H1 (cell line): ENCODE measurements around the gene ZBED4.

ENCODE experiments used
- BRCA1 ChIP-seq: IDR thresholded peaks from 2 replicates; pipeline ENCODE4 v1.6.1; 2012; ENCODE audit warnings: low read depth, low read length, improper control_type of control experiment
- CREB1 ChIP-seq: IDR thresholded peaks from 2 replicates; pipeline ENCODE4 v1.6.1; 2012; ENCODE audit warnings: inconsistent platforms
- CTCF ChIP-seq, 3 experiments: IDR thresholded peaks; 1 replicate in 2 of 3; 2 replicates in 1 of 3; pipeline versions ENCODE4 v1.5.1 to v1.6.1; 2011; ENCODE audit warnings: low read length in 3 of 3, mild to moderate bottlenecking in 3 of 3, inconsistent platforms in 2 of 3, low read depth in 1 of 3, moderate library complexity in 1 of 3; ENCODE audit not compliant: insufficient read depth in 1 of 3; ENCODE audit errors: control extremely low read depth in 1 of 3
- EGR1 ChIP-seq: IDR thresholded peaks from 2 replicates; pipeline ENCODE4 v1.6.1; 2011; ENCODE audit warnings: low read depth, low read length, borderline replicate concordance
- EZH2 ChIP-seq: fragments of 200-600 bp; sonication (generic); IDR thresholded peaks from 2 replicates; pipeline ENCODE4 v1.7.1; 2012; ENCODE audit warnings: low read depth, mild to moderate bottlenecking, moderate library complexity, low read length, inconsistent platforms; ENCODE audit not compliant: severe bottlenecking
- FOSL1 ChIP-seq: IDR thresholded peaks from 2 replicates; pipeline ENCODE4 v1.6.1; 2011; ENCODE audit warnings: mild to moderate bottlenecking, low read depth, low read length, moderate library complexity; ENCODE audit not compliant: insufficient read depth
- KDM1A ChIP-seq: fragments of 200-600, 300-600 bp; sonication (generic); IDR thresholded peaks from 2 replicates; pipeline ENCODE4 v1.7.1; 2016; ENCODE audit warnings: mild to moderate bottlenecking, low read length, borderline replicate concordance
- NANOG ChIP-seq: IDR thresholded peaks from 2 replicates; pipeline ENCODE4 v1.6.1; 2011; ENCODE audit warnings: low read length, low read depth, mild to moderate bottlenecking, inconsistent platforms; ENCODE audit not compliant: insufficient read depth, poor library complexity, severe bottlenecking
- RAD21 ChIP-seq, 2 experiments: IDR thresholded peaks in 1 of 2; conservative IDR thresholded peaks in 1 of 2; 2 replicates each; pipeline ENCODE4 v1.6.1; 2011; ENCODE audit warnings: low read depth in 2 of 2, low read length in 2 of 2, improper control_type of control experiment in 1 of 2, inconsistent platforms in 1 of 2, mild to moderate bottlenecking in 1 of 2, moderate library complexity in 1 of 2
- RFX5 ChIP-seq: IDR thresholded peaks from 2 replicates; pipeline ENCODE4 v1.6.1; 2011; ENCODE audit warnings: low read depth, low read length, improper control_type of control experiment, borderline replicate concordance

- TF ChIP-seq EZH2, result no peak
- TF ChIP-seq CTCF (IDR thresholded peaks at IDR 0.05; ENCODE audit: control extremely low read depth in 1 of 3, insufficient read depth in 1 of 3, low read depth in 1 of 3, low read length in 3 of 3), result no peak
- TF ChIP-seq FOSL1, result no peak
- TF ChIP-seq RAD21 (IDR thresholded peaks at IDR 0.05 in 1 of 2, conservative IDR thresholded peaks at IDR 0.05 in 1 of 2; ENCODE audit: low read depth in 2 of 2, low read length in 2 of 2), result no peak
- no peak for TF ChIP-seq NANOG
- no peak for TF ChIP-seq KDM1A
- TF ChIP-seq BRCA1, result no peak
- no peak for TF ChIP-seq RFX5
- no peak for TF ChIP-seq EGR1
- TF ChIP-seq CREB1, result no peak
Measured at GRCh38 chr22:49918911-49919881, 65.6 kb downstream of the ZBED4 start.
